Esophagus squamous epithelium (tissue), 4 donors: ENCODE measurements around the gene HEG1.

Experiments used
- POLR2A ChIP-seq, 4 donors: fragments of 450-650 bp; IDR thresholded peaks; one replicate each; pipeline ENCODE4 v1.6.1; 2017; ENCODE audit warnings: antibody characterized with exemption in 4 of 4, mild to moderate bottlenecking in 4 of 4, moderate library complexity in 3 of 4
- TF ChIP-seq, protein P1 (sequence below), 6 experiments: fragments of 450-650 bp in 4 of 6; fragments of 200-600 bp in 2 of 6; sonication (generic) in 2 of 6; IDR thresholded peaks; one replicate each; pipeline ENCODE4 v1.5.1; 2016 to 2019; ENCODE audit warnings: antibody characterized with exemption in 6 of 6, mild to moderate bottlenecking in 4 of 6, moderate library complexity in 4 of 6

DNA sequence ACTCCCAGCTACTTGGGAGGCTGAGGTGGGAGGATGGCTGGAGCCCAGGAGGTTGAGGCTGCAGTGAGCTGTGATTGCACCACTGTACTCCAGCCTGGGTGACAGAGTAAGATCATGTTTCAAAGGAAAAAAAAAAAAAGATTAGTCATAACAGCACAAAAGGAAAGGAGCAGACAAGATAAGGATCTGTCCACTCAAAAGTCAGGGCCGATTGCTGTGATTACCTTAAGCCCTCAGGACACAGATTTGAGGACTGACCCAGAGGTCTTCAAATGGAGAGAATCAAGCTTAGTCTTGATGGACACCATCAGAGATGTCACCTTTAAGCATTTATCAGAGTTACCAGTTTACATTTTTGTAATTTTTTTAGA is 23.9 kb upstream of the HEG1 start:
- TF ChIP-seq, protein P1, sequence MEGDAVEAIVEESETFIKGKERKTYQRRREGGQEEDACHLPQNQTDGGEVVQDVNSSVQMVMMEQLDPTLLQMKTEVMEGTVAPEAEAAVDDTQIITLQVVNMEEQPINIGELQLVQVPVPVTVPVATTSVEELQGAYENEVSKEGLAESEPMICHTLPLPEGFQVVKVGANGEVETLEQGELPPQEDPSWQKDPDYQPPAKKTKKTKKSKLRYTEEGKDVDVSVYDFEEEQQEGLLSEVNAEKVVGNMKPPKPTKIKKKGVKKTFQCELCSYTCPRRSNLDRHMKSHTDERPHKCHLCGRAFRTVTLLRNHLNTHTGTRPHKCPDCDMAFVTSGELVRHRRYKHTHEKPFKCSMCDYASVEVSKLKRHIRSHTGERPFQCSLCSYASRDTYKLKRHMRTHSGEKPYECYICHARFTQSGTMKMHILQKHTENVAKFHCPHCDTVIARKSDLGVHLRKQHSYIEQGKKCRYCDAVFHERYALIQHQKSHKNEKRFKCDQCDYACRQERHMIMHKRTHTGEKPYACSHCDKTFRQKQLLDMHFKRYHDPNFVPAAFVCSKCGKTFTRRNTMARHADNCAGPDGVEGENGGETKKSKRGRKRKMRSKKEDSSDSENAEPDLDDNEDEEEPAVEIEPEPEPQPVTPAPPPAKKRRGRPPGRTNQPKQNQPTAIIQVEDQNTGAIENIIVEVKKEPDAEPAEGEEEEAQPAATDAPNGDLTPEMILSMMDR (IDR thresholded peaks at IDR 0.05) = no peak
- no peak for TF ChIP-seq POLR2A (IDR thresholded peaks at IDR 0.05)
